Activated CD4-positive, alpha-beta T cell treated with anti-CD3 and anti-CD28 coated beads, Interleukin-2, amount 50 U/mL, for 16 hours (primary cell): Measurements from ENCODE around the gene TSPY9.
"Not testable (repeated sequence)": the region's sequence is repeated elsewhere in the genome, so short reads cannot be mapped to it uniquely, and the experiment has no call there.

Experiments used
- DNase-seq: peaks from one replicate; pipeline ENCODE4 v3.0.0-alpha.2; 2020

TSPY9 gene, protein sequence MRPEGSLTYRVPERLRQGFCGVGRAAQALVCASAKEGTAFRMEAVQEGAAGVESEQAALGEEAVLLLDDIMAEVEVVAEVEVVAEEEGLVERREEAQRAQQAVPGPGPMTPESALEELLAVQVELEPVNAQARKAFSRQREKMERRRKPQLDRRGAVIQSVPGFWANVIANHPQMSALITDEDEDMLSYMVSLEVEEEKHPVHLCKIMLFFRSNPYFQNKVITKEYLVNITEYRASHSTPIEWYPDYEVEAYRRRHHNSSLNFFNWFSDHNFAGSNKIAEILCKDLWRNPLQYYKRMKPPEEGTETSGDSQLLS

GRCh38 chrY:9486967-9487366, at the start of gene TSPY9:
TSPY9 (plus strand) TSS chrY:9487267; CDS start chrY:9487313, 46 bp downstream.
- DNase-seq = not testable (repeated sequence)

DNA sequence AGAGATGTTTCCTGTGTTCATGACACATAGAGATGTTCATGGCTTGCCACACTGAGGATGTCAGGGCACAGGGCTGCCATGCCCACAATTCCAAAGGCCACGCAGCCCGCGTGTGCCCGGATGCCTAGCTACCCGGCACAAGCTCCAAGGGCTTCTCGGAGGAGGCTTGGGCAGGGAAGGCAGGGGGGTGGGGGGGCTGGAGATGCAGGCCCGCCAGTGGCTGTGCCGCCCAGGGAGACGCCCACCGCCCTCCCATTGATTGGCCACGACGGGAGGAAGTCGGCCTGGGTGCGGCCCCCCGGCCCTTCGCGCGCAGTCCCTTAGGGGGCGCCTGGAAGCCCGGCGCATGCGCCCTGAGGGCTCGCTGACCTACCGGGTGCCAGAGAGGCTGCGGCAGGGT, 20.4 kb upstream of the TSPY9 start, which contains the start of gene TSPY1:
Gene TSPY1, plus strand, starts transcription at position 301 of the 400 bp plus-strand sequence. Its CDS starts 46 bp downstream, at position 347.
- DNase-seq = not testable (repeated sequence)

DNA sequence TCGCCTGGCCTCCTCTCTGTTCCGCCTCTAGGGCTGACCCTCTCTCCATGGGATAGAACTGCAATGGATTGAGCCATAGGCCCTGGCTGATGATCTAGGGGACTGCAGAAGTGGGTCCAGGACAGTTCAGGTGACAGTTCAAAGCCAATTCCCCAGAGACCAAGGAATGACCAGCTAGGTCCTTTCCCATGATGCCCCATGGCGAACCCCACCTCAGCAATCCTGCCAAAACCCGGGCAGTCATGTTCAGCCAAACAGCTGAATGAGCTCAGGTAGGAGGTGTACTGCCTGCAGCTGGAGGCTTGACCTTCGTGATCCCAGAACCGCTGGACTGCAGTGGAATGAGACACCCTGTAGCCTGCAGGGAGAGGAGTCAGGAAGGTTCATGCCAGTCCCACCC, 17.3 kb downstream of the TSPY9 start:
- not testable (repeated sequence) for DNase-seq

GRCh38 chrY:9516287-9516686, 29.2 kb downstream of the TSPY9 start:
- not testable (repeated sequence) for DNase-seq

- DNase-seq = not testable (repeated sequence)
These were observed 40.5 kb downstream of the TSPY9 start, which contains the start of gene TSPY10 for GRCh38 chrY:9527580-9527979. TSPY10 (plus strand) TSS chrY:9527880; CDS start chrY:9527926, 46 bp downstream.
